NCI-H146 treated with DMSO at 0.1 percent for 48 hours (cell line): Measurements from ENCODE around the gene MFSD6L.
A peak's percentile ranks its signal among the peaks of the same experiment; 100 is the strongest.
"Not testable (repeated sequence)": the region's sequence is repeated elsewhere in the genome, so short reads cannot be mapped to it uniquely, and the experiment has no call there.

ENCODE experiments used
- DNase-seq: peaks from one replicate; lab custom pipeline; 2025; ENCODE audit not compliant: unreplicated experiment; lab: John Stamatoyannopoulos, UW

The MFSD6L gene

GRCh38 chr17:8826808-8827435 lies 27.8 kb upstream of the MFSD6L start:
- DNase-seq, result no peak

GRCh38 chr17:8825802-8826201 lies 26.6 kb upstream of the MFSD6L start:
- no peak for DNase-seq

- DNase-seq, result no peak
These were observed 24.1 kb upstream of the MFSD6L start for GRCh38 chr17:8823279-8823678.

GRCh38 chr17:8822401-8823035 lies 23.4 kb upstream of the MFSD6L start:
- DNase-seq, result no peak

- no peak for DNase-seq
These were observed 22.4 kb upstream of the MFSD6L start for GRCh38 chr17:8821446-8822105.

GRCh38 chr17:8820311-8821010 lies 21.3 kb upstream of the MFSD6L start:
- DNase-seq, result no peak

GRCh38 chr17:8818654-8819330 lies 19.6 kb upstream of the MFSD6L start:
- no peak for DNase-seq

- no peak for DNase-seq
These were observed 18.9 kb upstream of the MFSD6L start for GRCh38 chr17:8818047-8818446.

- DNase-seq, result no peak
These were observed 7.9 kb upstream of the MFSD6L start for GRCh38 chr17:8806926-8807550.

GRCh38 chr17:8806253-8806925 lies 7.2 kb upstream of the MFSD6L start:
- DNase-seq, result no peak

- DNase-seq, result not testable (repeated sequence)
These were observed 6.2 kb upstream of the MFSD6L start for GRCh38 chr17:8805396-8805795.

GRCh38 chr17:8803531-8804420 lies 4.6 kb upstream of the MFSD6L start:
- peak; percentile 6 for DNase-seq

GRCh38 chr17:8801135-8801840 lies 2.1 kb upstream of the MFSD6L start:
- DNase-seq, result peak; percentile 15

- no peak for DNase-seq
These were observed 1.5 kb upstream of the MFSD6L start for GRCh38 chr17:8800656-8801055.

GRCh38 chr17:8799570-8800212 lies 526 bp upstream of the MFSD6L start:
- no peak for DNase-seq

- no peak for DNase-seq
These were observed 854 bp downstream of the MFSD6L start for GRCh38 chr17:8798176-8798845.

- no peak for DNase-seq
These were observed 1.5 kb downstream of the MFSD6L start for GRCh38 chr17:8797621-8798175.
